GM18511 (cell line): ENCODE results near the gene NUMB.
A peak's percentile ranks its signal among the peaks of the same experiment; 100 is the strongest.

Source experiments
- ATAC-seq: cut with Tn5 transposase; IDR thresholded peaks from one replicate; pipeline ENCODE4 v1.9.1; 2021; ENCODE audit warnings: mild to moderate bottlenecking, moderate library complexity; ENCODE audit not compliant: unreplicated experiment

Gene NUMB

DNA sequence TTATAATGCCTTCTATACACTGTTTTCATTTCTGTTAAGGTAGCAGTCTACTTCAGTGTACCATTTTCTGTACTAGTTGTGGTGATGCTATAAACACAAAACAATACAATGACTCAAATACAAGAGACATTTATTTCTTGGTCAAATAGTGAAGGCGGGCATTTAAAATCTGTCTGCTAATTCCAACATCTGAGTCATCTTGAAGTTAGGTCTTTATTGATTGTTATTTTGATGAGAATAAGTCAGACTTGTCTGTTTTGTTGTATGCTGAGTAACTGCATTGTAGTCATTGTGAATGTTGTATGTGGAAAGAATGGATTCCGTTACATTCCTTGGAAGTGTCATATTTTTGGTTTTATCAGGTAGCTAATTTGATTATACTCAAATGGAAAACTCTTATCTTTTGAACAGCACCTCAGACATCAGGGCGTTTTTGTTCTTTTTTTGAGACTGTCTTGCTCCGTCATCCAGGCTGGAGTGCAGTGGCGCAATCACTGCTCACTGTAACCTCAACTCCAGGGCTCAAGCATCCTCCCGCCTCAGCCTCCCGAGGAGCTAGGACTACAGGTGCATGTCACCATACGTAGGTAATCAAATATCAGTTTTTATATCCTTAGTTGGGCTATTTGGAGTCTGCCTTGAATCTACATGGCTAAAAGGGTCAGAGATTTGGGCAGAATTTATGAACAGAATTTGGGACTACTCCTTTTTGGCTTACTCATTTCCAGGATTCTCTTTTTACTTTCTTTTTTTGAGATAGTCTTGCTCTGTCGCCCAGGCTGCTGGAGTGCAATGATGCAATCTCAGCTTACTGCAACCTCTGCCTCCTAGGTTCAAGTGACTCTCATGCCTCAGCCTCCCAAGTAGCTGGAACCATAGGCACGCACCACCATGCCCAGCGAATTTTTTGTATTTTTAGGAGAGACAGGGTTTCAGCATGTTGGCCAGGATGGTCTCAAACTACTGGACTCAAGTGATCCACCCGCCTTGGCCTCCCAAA, 164.3 kb downstream of the NUMB start:
- ATAC-seq, result no peak

GRCh38 chr14:73290279-73290678, 168.1 kb downstream of the NUMB start:
- peak; percentile 76 for ATAC-seq

- no peak for ATAC-seq
These were observed 168.6 kb downstream of the NUMB start for GRCh38 chr14:73289729-73290128.

DNA sequence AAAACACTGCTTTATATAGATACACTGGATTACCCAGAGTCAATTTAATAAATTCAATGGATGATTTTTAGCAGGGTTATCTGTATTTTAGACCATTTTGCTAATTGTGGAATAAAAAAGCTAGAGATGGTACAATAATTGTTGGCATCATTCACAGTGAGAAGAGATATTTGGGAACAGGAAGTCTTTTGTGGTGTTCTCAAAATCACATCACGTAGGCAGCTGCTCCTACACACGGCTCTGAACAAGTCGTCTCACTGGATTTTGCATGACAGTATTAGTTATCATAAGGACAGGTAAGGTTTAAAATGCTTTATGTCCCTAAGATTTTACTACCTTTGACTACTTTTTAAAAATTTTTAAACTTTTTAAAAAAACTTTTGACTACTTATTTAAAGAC, 169.0 kb downstream of the NUMB start:
- no peak for ATAC-seq

- ATAC-seq, result no peak
These were observed 171.3 kb downstream of the NUMB start for GRCh38 chr14:73287071-73287470.

DNA sequence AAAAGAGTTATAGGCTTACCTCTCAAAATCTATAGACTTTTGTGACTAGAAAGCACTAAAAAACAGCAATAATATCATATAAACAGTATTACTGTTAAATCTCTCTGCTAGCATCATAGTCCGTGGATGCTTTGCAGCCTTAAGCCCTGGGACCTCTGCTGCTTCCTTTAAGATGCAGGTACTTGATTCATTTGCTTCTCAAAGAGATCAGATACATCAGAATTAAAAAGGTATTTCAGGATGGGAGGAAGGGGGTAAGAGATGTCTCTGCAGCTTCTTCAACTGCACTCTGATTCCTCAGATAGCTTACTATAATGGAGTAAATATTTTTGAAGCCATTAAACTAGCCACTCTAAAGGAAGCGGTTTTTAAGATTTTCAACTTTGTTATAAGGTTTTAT, 171.7 kb downstream of the NUMB start:
- no peak for ATAC-seq

- ATAC-seq, result no peak
These were observed 172.4 kb downstream of the NUMB start for GRCh38 chr14:73285979-73286378.

- no peak for ATAC-seq
These were observed 174.6 kb downstream of the NUMB start for GRCh38 chr14:73283608-73284379.

DNA sequence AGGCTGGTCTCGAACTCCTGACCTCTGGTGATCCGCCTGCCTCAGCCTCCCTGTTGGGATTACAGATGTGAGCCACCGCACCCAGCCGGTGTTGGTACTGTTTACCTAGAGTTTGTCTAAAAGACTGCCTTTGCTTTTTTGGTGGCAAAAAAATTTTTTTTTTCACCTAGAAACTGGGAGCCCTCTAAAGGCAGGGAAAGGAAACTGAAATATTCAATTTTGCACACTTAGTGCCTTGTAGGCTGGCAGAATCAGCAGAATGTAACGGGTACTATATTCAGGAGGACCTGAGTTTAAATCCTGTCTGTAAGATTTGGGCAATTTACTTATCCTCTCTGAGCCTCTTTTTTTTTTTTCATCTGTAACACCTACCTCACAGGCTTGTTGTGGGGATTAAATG, 177.4 kb downstream of the NUMB start:
- ATAC-seq, result no peak

DNA sequence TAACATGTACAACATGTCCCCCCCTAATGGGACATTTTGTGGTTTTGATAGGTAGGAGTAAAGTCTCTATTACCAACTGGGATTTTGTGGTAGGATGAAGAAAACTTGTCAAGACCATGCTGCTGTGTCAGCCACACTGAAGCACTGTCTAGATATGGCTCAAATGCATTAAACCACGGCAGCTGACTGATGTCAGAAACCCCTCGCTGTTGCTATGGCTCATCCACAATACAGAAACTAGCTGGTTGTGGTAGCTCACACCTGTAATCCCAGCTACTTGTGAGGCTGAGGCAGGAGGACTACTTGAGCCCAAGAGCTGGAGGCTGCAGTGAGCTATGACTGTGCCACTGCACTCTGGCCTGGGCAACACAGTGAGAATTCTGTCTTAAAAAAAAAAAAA, 181.0 kb downstream of the NUMB start:
- no peak for ATAC-seq

- no peak for ATAC-seq
These were observed 181.5 kb downstream of the NUMB start for GRCh38 chr14:73276836-73277235.

DNA sequence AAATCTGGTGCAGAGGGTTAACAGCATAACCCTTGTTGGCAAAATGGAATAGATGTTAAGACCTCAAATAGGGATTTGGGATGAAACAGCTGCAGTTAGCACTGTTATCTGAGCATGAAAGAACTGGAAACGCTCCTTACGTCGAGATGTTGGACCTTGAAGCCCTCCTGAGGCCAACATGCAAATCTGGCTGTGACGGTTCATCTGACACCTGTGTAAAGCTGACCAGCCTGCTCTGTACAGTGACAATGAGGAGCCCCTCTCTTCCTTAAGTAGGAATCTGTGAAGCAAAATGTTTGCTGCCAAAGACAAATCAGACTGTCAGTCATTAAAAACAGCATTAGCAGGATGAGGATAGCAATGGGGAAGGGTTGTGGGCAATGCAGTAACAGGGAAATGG, 184.5 kb downstream of the NUMB start:
- ATAC-seq, result no peak

GRCh38 chr14:73272393-73272792, 186.0 kb downstream of the NUMB start:
- ATAC-seq, result no peak

DNA sequence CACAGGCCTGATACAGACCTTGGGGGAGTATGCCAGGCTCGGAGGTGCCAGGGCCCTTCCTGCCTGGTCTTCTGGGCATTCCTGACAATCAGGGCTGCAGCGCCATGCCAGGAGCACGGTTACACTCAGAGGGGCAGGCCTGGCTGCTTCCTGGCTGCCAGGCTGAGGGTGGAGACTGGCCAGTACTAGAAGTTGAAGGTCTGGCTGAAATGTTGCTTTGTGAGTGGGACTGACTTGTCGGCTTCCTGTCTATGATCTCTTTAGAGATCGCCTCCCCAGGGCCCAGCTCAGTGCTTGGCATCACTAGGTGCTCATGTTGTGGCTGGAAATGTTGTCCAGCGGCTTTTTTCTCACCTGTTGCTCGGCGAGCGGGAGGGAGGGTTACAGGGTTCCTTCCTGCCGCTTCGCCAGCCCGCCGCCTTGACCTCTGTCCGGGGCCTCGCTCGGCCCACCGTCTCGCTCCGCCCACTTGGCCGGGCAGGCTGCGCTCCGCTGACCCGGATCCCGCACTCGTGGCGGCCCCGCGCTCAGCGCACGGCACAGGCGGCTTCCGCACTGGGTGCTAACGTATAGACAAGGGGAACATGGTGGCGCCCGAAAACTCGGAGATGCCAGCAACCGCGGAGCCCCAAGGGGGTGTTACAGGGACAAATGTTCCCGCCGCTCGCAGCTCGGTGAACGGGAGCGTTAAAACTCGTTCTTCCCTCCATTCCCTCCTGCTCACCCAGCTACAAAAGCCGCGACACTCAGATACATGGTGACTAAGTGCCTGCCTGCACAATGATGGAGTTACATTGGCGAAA, 188.4 kb downstream of the NUMB start:
- ATAC-seq, result peak; percentile 89

DNA sequence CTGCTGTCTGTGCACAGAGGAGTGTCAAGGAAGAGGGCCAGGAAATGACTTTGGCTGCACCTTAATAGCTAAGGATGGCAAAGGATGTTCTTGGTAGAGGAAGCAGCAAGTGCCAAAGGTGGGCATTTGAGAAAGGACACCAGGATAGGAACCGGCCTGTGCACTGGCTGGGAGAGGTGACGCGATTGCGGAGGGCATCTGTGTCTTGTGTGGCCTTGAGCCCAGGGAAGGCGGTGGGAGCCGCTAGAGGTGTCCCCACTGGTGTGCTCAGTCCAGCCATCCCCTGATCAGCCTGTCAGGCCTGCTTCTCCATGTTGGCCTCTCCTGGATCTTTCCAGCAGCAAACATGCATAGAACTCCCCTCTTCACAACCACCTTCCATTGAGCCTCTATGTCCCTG, 190.9 kb downstream of the NUMB start:
- ATAC-seq, result no peak

DNA sequence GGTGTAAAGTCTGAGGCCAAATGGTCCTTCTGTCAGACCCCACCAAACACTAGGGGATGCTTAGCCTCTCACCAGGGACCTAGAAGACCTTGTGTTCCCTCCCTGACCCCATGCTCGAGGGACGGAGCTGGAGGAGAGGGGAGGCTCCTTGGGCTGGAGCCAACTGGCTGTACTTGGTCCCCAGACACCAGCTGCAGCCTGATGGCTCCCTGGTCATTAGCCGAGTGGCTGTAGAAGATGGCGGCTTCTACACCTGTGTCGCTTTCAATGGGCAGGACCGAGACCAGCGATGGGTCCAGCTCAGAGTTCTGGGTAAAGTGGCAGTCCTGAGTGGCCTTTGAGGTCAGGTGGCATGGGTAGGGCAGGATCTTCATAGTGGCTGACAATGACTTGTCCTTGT, 192.0 kb downstream of the NUMB start:
- ATAC-seq, result no peak

- ATAC-seq, result no peak
These were observed 192.7 kb downstream of the NUMB start for GRCh38 chr14:73265721-73266046.

DNA sequence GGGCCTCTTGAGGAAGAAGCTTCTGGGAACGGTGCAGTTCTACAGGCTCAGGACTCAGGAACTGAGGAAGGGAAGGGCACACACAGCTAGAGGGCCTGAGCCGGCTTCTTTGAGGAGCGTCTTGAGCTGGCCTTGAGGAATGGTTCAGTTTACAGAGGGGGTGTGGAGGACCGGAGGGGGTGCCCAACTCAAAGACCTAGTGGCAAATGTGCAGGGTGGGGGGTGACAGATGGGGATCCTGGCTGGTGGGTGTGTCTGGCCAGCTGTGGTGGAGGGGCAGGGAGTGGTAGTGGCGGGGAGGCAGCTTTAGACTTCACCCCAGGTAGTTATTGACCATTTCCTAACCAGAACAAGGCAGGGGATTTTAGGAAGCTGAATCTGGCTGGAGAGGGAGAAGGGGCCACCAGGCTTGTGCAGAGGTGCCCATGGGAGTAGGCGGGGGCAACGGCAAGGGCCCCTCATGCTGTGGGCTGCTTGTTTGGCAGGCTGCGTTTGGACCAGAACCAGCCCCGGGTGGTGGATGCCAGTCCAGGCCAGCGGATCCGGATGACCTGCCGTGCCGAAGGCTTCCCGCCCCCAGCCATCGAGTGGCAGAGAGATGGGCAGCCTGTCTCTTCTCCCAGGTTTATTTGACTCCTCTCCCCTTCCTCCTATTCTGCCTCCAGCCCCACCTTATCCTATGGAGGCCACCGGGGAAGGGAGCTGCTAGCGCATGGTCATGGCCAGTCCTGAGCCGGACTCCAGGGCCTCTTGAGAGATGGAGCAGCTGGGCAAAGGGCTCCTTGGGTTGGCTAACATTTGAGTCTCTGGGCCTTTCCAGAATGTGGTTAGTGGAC, 193.2 kb downstream of the NUMB start:
- no peak for ATAC-seq

- no peak for ATAC-seq
These were observed 194.1 kb downstream of the NUMB start for GRCh38 chr14:73264080-73264884.

- ATAC-seq, result no peak
These were observed 194.7 kb downstream of the NUMB start for GRCh38 chr14:73263606-73264005.
